Panc1 (cell line): ENCODE data around the gene FBXO47. TPM values are rescaled to one million over a fixed set of nuclear protein-coding genes. Genes with fewer than 3 reads are reported as not detected.
"Not testable (repeated sequence)": the region's sequence is repeated elsewhere in the genome, so short reads cannot be mapped to it uniquely, and the experiment has no call there.

Experiments
- ATAC-seq: fragments of 200-7000 bp; cut with Tn5 transposase; 2 replicates; pipeline ENCODE4 v1.9.1; 2020; ENCODE audit warnings: mild to moderate bottlenecking, moderate library complexity
- BruUV-seq: library from RNA; stranded (reverse); fragments of 400-500 nt; replicated peaks from 2 replicates; lab custom pipeline; 2021; lab: Mats Ljungman, UMichigan
- CTCF ChIA-PET: fragments of 300-600 bp; sonication (Branson Sonifier 250); formaldehyde crosslinking; loops from one replicate; lab custom pipeline; 2022; ENCODE audit warnings: antibody characterized with exemption; lab: Charles Lee
- POLR2A ChIA-PET: fragments of 300-600 bp; sonication (Branson Sonifier 250); formaldehyde crosslinking; loops from one replicate; lab custom pipeline; 2022; ENCODE audit warnings: antibody characterized with exemption; lab: Charles Lee
- DNase-seq: peaks from one replicate; pipeline ENCODE4 v3.0.0-alpha.2; 2010; ENCODE audit warnings: low read depth, low spot score
- H3K27ac ChIP-seq: 2 replicates; pipeline ENCODE4 v1.5.1; 2011; ENCODE audit warnings: mild to moderate bottlenecking, low read length, inconsistent platforms
- H3K27me3 ChIP-seq: fragments of 200-500 bp; sonication (Bioruptor generic); 2 replicates; pipeline ENCODE4 v1.6.0; 2014; ENCODE audit warnings: low read length, inconsistent platforms; ENCODE audit not compliant: control insufficient read depth, insufficient read depth
- H3K36me3 ChIP-seq: fragments of 200-500 bp; sonication (Bioruptor generic); 2 replicates; pipeline ENCODE4 v1.5.1; 2014; ENCODE audit warnings: inconsistent platforms, mild to moderate bottlenecking, low read length, moderate library complexity; ENCODE audit not compliant: control insufficient read depth, insufficient read depth
- H3K4me1 ChIP-seq: 2 replicates; pipeline ENCODE4 v1.5.1; 2011; ENCODE audit warnings: inconsistent platforms, mild to moderate bottlenecking, low read length, moderate library complexity; ENCODE audit not compliant: control insufficient read depth, insufficient read depth
- H3K4me3 ChIP-seq, 2 experiments: 2 replicates each; pipeline ENCODE4 v1.5.1; 2011 to 2012; ENCODE audit warnings: low read depth in 2 of 2, low read length in 2 of 2, mild to moderate bottlenecking in 2 of 2, inconsistent platforms in 1 of 2, moderate library complexity in 1 of 2
- H3K9me3 ChIP-seq: fragments of 200-500 bp; sonication (Bioruptor generic); 2 replicates; pipeline ENCODE4 v1.5.1; 2014; ENCODE audit warnings: low read depth, mild to moderate bottlenecking, inconsistent platforms, low read length, moderate library complexity; ENCODE audit not compliant: control insufficient read depth, insufficient read depth
- CTCF ChIP-seq: fragments of 450-650 bp; IDR thresholded peaks from 2 replicates; pipeline ENCODE4 v1.5.1; 2017; ENCODE audit warnings: mild to moderate bottlenecking
- POLR2AphosphoS5 ChIP-seq: IDR thresholded peaks from 2 replicates; pipeline ENCODE4 v1.6.1; 2012; ENCODE audit warnings: mild to moderate bottlenecking, low read depth, low read length, moderate library complexity
- SIN3A ChIP-seq: IDR thresholded peaks from 2 replicates; pipeline ENCODE4 v1.6.1; 2012; ENCODE audit warnings: low read depth, mild to moderate bottlenecking, low read length, moderate library complexity, borderline replicate concordance; ENCODE audit not compliant: insufficient read depth
- TCF7L2 ChIP-seq: IDR thresholded peaks from 2 replicates; pipeline ENCODE4 v1.6.1; 2011; ENCODE audit warnings: mild to moderate bottlenecking, low read depth, low read length, inconsistent platforms
- in situ Hi-C: cut with HindIII; loops from 2 replicates; pipeline ENCODE4 v1.10.0; 2016; ENCODE audit warnings: low sequenced_read_pairs, low pct_unique_long_range_greater_than_20kb
- intact Hi-C: fragments of 100-400 bp; cut with micrococcal nuclease; formaldehyde crosslinking; loops from one replicate; pipeline ENCODE4 v1.10.0; 2022; ENCODE audit not compliant: unreplicated experiment
- total RNA-seq: library from RNA; stranded (reverse); gene quantifications from one replicate; pipeline ENCODE4 v1.2.1, GENCODE V29; 2021; ENCODE audit not compliant: unreplicated experiment
- TF ChIP-seq, protein P1 (sequence below), 2 experiments: IDR thresholded peaks; 2 replicates each; pipeline ENCODE4 v1.6.1; 2011 to 2012; ENCODE audit warnings: low read depth in 2 of 2, control low read depth in 1 of 2, low read length in 1 of 2, mild to moderate bottlenecking in 1 of 2, moderate library complexity in 1 of 2; ENCODE audit not compliant: insufficient read depth in 1 of 2

The FBXO47 gene
- total RNA-seq, 1 experiment from 2014 or later, result not detected

GRCh38 chr17:38940404-38940803, 26.8 kb downstream of the FBXO47 start:
- CTCF ChIA-PET, result no interaction called here
- H3K27ac ChIP-seq, result no peak overlapping the region
- H3K27me3 ChIP-seq, result no peaks in the 10 kb centered on the region
- H3K4me3 ChIP-seq, result no peak overlapping the region
- ATAC-seq (no peak), DNase-seq (no peak)
- H3K36me3 ChIP-seq, result no peaks in the 10 kb centered on the region
- in situ Hi-C loops, result no loop called here
- TF ChIP-seq SIN3A, result no peak
- TF ChIP-seq, protein P1, sequence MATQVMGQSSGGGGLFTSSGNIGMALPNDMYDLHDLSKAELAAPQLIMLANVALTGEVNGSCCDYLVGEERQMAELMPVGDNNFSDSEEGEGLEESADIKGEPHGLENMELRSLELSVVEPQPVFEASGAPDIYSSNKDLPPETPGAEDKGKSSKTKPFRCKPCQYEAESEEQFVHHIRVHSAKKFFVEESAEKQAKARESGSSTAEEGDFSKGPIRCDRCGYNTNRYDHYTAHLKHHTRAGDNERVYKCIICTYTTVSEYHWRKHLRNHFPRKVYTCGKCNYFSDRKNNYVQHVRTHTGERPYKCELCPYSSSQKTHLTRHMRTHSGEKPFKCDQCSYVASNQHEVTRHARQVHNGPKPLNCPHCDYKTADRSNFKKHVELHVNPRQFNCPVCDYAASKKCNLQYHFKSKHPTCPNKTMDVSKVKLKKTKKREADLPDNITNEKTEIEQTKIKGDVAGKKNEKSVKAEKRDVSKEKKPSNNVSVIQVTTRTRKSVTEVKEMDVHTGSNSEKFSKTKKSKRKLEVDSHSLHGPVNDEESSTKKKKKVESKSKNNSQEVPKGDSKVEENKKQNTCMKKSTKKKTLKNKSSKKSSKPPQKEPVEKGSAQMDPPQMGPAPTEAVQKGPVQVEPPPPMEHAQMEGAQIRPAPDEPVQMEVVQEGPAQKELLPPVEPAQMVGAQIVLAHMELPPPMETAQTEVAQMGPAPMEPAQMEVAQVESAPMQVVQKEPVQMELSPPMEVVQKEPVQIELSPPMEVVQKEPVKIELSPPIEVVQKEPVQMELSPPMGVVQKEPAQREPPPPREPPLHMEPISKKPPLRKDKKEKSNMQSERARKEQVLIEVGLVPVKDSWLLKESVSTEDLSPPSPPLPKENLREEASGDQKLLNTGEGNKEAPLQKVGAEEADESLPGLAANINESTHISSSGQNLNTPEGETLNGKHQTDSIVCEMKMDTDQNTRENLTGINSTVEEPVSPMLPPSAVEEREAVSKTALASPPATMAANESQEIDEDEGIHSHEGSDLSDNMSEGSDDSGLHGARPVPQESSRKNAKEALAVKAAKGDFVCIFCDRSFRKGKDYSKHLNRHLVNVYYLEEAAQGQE (IDR thresholded peaks at IDR 0.05; ENCODE audit: insufficient read depth in 1 of 2, low read depth in 2 of 2, low read length in 1 of 2), result no peak
- TF ChIP-seq TCF7L2, result no peak
- TF ChIP-seq CTCF, result no peak
- POLR2A ChIA-PET, result interaction anchor here (0.6 kb wide), 1 partner anchor 34 kb away, joined by 6 read pairs; no protein-coding TSS in a partner anchor
- intact Hi-C loops, result no loop called here
- no TSS peak for BruUV-seq
- no peaks in the 10 kb centered on the region for H3K9me3 ChIP-seq
- H3K4me1 ChIP-seq, result no peaks in the 10 kb centered on the region

GRCh38 chr17:38939987-38940386, 27.2 kb downstream of the FBXO47 start:
- no peaks in the 10 kb centered on the region for H3K9me3 ChIP-seq
- in situ Hi-C loops, result no loop called here
- intact Hi-C loops, result no loop called here
- ATAC-seq (no peak), DNase-seq (no peak)
- no peaks in the 10 kb centered on the region for H3K36me3 ChIP-seq
- no TSS peak for BruUV-seq
- H3K4me1 ChIP-seq, result no peaks in the 10 kb centered on the region
- no peak for TF ChIP-seq CTCF
- TF ChIP-seq, protein P1 (IDR thresholded peaks at IDR 0.05; ENCODE audit: insufficient read depth in 1 of 2, low read depth in 2 of 2, low read length in 1 of 2), result no peak
- TF ChIP-seq TCF7L2, result no peak
- no peak for TF ChIP-seq POLR2AphosphoS5
- TF ChIP-seq SIN3A, result no peak
- ChIA-PET CTCF (no interaction called here), POLR2A (interaction anchor here (0.6 kb wide), 1 partner anchor 14 kb away, joined by 3 read pairs; no protein-coding TSS in a partner anchor)
- H3K27me3 ChIP-seq, result no peaks in the 10 kb centered on the region
- H3K27ac ChIP-seq, result no peak overlapping the region
- no peak overlapping the region for H3K4me3 ChIP-seq

DNA sequence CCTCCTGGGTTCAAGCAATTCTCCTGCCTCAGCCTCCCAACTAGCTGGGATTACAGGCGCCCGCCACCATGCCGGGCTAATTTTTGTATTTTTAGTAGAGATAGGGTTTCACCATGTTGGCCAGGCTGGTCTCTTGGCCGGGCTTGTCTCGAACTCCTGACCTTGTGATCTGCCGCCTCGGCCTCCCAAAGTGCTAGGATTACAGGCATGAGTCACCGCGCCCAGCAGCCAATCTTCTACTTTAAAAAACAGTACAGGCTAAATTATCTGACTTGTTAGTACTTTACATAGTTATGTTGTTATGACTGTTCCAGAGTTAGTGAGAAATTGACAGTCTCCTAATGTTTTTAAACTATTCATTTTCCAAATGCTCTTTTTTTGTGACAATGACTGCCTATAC, 33.2 kb downstream of the FBXO47 start:
- not testable (repeated sequence) for DNase-seq, BruUV-seq, H3K27ac ChIP-seq

DNA sequence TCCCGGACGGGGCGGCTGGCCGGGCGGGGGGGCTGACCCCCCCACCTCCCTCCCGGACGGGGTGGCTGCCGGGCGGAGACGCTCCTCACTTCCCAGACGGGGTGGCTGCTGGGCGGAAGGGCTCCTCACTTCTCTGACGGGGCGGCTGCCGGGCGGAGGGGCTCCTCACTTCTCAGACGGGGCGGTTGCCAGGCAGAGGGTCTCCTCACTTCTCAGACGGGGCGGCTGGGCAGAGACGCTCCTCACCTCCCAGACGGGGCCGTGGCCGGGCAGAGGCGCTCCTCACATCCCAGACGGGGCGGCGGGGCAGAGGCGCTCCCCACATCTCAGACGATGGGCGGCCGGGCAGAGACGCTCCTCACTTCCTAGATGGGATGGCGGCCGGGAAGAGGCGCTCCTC, 36.4 kb downstream of the FBXO47 start:
- intact Hi-C loops, H3K27ac ChIP-seq, H3K36me3 ChIP-seq, ATAC-seq, CTCF ChIA-PET, DNase-seq, H3K27me3 ChIP-seq, POLR2A ChIA-PET, H3K9me3 ChIP-seq, H3K4me1 ChIP-seq, in situ Hi-C loops, BruUV-seq, H3K4me3 ChIP-seq: not testable (repeated sequence)

More for the DNA sequence above, 33.2 kb downstream of the FBXO47 start:
- intact Hi-C loops, CTCF ChIA-PET, POLR2A ChIA-PET, H3K27me3 ChIP-seq, in situ Hi-C loops, H3K4me1 ChIP-seq, H3K36me3 ChIP-seq, ATAC-seq, H3K9me3 ChIP-seq, H3K4me3 ChIP-seq: not testable (repeated sequence)
